Osteocyte (in vitro differentiated cells): ENCODE measurements around the gene ICA1. TPM values are rescaled to one million over a fixed set of nuclear protein-coding genes. Genes with fewer than 3 reads are reported as not detected.

ENCODE experiments used
- DNase-seq: peaks from one replicate; pipeline ENCODE4 v3.0.0; 2021; ENCODE audit warnings: mixed read lengths; ENCODE audit not compliant: unreplicated experiment; ENCODE audit errors: extremely low spot score
- H3K27ac Mint-ChIP-seq: one replicate; pipeline ENCODE4 v1.8.0; 2021; ENCODE audit warnings: mild to moderate bottlenecking, mixed read lengths; ENCODE audit not compliant: unreplicated experiment
- H3K27me3 Mint-ChIP-seq: one replicate; pipeline ENCODE4 v1.8.0; 2021; ENCODE audit warnings: mixed read lengths; ENCODE audit not compliant: unreplicated experiment
- H3K36me3 Mint-ChIP-seq: one replicate; pipeline ENCODE4 v1.8.0; 2021; ENCODE audit warnings: mixed read lengths; ENCODE audit not compliant: unreplicated experiment
- H3K4me1 Mint-ChIP-seq: one replicate; pipeline ENCODE4 v1.8.0; 2021; ENCODE audit warnings: mixed read lengths; ENCODE audit not compliant: unreplicated experiment
- H3K4me3 Mint-ChIP-seq: one replicate; pipeline ENCODE4 v1.8.0; 2021; ENCODE audit warnings: mild to moderate bottlenecking, moderate library complexity, mixed read lengths; ENCODE audit not compliant: unreplicated experiment
- H3K9me3 Mint-ChIP-seq: one replicate; pipeline ENCODE4 v1.8.0; 2021; ENCODE audit warnings: mixed read lengths; ENCODE audit not compliant: unreplicated experiment
- CTCF ChIP-seq: fragments of 200-600 bp; sonication (generic); IDR thresholded peaks from 2 replicates; pipeline ENCODE4 v1.5.0; 2021; ENCODE audit warnings: antibody characterized with exemption, mild to moderate bottlenecking, moderate library complexity
- total RNA-seq: library from RNA; stranded (reverse); gene quantifications from 2 replicates; pipeline ENCODE4 v1.2.1, GENCODE V29; 2021

The ICA1 gene
- total RNA-seq, 1 donor from 2014 or later = 2.2 TPM

DNA sequence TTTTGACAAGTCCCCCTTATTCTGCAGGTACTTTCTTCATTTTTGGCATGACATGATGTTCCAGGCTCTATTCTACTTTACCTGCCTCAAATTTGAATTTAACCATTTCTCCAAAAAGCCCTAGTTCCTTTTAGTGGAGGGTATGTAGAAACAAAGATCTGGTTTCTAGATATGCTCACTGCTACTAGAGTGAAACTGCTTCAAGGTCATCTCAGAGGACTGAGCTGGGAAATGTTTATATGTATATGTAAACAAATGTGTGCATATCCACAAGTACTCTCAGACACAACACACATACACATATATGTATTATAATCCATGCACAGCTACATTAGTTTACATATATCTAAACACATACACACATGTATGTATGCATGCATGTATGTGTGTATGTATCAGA lies 69.1 kb downstream of the ICA1 start:
- no peak for TF ChIP-seq CTCF
- Mint-ChIP-seq H3K36me3 (no peaks in the 10 kb centered on the region), H3K27ac (no peak overlapping the region), H3K4me3 (no peak overlapping the region), H3K27me3 (peaks cover 2% of the 10 kb centered on the region), H3K4me1 (no peaks in the 10 kb centered on the region), H3K9me3 (no peaks in the 10 kb centered on the region)
- no peak for DNase-seq

DNA sequence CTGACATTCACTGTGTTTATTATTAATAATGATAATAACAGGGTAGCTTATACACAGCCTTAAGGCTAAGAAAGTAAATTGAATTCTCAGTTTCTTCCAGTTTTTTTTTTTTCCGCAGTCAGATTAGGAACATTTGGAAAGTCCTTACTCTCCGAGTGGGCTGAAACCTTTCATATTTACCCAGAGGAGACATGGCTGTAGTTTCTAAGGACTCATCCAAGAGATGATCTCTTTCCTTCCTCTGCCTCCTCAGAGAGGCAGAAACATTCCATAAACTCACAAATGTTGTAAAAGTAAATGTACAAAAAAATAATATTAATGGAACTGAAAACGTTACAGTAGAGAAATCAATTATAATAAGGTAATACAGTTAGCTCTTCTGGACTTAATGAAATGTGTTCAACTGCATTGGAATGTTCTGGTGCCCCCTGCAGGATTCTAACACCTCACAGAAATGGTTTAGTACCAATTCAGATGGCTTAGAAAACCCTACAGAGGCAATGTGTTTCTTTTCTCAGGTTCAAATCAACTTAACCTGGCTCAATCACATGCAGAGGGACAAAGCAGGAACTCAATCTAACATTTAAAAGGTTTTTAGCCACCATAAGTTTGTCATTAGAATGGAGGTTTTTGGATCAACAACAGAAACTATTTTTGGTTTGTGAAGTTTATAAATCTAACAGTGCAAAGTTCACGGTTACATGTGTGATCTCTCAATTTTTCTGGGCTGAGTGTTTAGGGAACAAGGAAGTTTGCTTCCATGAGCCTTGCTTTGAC lies 71.7 kb downstream of the ICA1 start:
- Mint-ChIP-seq H3K27me3 (peaks cover 2% of the 10 kb centered on the region), H3K9me3 (no peaks in the 10 kb centered on the region), H3K4me3 (no peak overlapping the region), H3K27ac (no peak overlapping the region), H3K36me3 (no peaks in the 10 kb centered on the region), H3K4me1 (no peaks in the 10 kb centered on the region)
- no peak for DNase-seq
- peak; percentile 81 for TF ChIP-seq CTCF

DNA sequence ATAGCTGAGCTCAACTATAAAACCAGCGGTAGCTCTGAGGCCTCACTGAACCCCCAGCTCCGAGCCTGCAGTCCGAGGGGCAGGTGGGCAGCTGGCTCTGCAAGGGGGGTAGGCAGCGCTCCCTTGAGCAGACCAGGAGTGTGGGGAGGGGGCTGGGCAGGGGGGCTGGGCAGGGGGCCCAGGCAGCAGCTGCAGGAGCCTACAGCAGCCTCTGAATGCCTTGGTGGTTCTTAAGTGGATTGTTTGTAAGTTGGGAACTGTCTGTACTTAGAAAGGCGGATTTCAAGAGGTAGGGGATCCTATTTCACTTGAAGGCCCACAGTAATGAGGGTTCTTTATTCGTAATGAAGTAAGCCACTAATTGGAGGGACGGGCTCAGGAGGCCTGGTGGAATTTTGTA lies 72.3 kb downstream of the ICA1 start:
- Mint-ChIP-seq H3K4me1 (no peaks in the 10 kb centered on the region), H3K27me3 (peaks cover 2% of the 10 kb centered on the region), H3K4me3 (no peak overlapping the region), H3K27ac (no peak overlapping the region), H3K9me3 (no peaks in the 10 kb centered on the region), H3K36me3 (no peaks in the 10 kb centered on the region)
- DNase-seq = no peak
- TF ChIP-seq CTCF = no peak

DNA sequence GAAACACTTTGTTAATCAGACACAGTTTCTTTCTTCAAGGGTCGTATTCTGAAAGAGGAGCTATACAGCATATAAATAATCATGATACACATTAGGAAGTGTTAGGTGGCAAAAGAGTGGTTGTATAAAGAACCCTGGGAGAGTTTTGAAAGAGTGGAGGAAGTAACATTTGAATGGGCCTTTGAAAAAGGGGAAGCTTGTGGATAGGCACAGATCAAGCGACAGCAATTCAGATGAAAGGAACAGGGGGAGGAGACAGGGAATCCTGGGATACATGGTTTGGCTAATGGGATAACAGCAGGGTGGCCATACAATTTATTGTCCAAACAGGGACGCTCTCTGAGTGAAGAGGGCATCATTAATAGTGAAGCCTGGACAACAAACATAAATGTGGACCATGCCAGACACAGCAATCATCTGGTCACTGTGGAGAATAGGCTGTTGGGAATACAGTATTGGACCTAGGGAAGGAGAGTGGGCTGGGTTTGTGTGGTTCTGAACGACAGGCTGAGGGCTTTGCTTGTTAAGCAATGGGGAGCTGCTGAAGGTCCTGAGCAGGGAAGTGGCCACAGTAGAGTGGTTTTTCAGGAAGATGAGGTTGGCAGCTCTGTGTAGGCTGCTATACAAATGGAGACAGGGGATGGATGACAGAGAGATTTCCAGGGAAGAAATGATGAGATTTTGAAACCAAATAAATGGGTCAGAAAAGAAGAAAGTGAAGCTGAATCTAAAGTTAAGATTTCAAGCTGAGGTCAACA lies 75.9 kb downstream of the ICA1 start:
- DNase-seq = no peak
- Mint-ChIP-seq H3K36me3 (no peaks in the 10 kb centered on the region), H3K27me3 (no peaks in the 10 kb centered on the region), H3K27ac (no peak overlapping the region), H3K4me1 (no peaks in the 10 kb centered on the region), H3K9me3 (no peaks in the 10 kb centered on the region), H3K4me3 (no peak overlapping the region)
- TF ChIP-seq CTCF = no peak

DNA sequence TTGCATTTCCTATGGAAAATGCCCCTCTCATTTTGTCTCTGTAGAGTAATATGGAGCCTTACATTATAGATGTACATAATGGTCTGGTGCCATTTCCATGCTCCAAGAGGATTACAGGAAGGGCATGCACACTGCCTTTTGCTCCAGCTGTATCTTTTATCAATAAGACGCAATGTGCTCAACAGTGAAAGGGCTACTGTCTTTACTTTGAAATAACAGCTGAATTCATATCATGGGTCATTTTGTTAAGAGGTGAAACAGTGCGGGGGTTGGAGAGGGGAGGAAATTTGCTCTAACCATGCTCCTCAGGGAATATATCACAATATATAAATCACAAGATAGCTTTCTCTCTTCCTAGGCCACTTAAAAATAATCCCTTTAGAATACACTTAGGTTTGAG lies 77.7 kb downstream of the ICA1 start:
- no peak for TF ChIP-seq CTCF
- no peaks in the 10 kb centered on the region for H3K36me3 Mint-ChIP-seq
- H3K4me1 Mint-ChIP-seq = no peaks in the 10 kb centered on the region

More for the DNA sequence above, 77.7 kb downstream of the ICA1 start:
- H3K4me3 Mint-ChIP-seq = no peak overlapping the region
- no peaks in the 10 kb centered on the region for H3K27me3 Mint-ChIP-seq
- H3K9me3 Mint-ChIP-seq = no peaks in the 10 kb centered on the region
- no peak for DNase-seq
- H3K27ac Mint-ChIP-seq = no peak overlapping the region
